SK-N-SH (cell line): Measurements from ENCODE around the gene RABAC1. TPM values are rescaled to one million over a fixed set of nuclear protein-coding genes. Genes with fewer than 3 reads are reported as not detected.

Source experiments
- CTCF ChIA-PET: fragments of 300-600, 350-600 bp; formaldehyde crosslinking; extraction: SDS; loops from one replicate; lab custom pipeline; 2021; lab: Yijun Ruan, JAX
- POLR2A ChIA-PET: fragments of 350-600 bp; sonication (Branson Sonifier 250); formaldehyde crosslinking; extraction: SDS; loops from one replicate; lab custom pipeline; 2020; ENCODE audit warnings: antibody characterized with exemption, inconsistent platforms; lab: Yijun Ruan, JAX
- DNase-seq: peaks from one replicate; pipeline ENCODE4 v3.0.0; 2012
- H2AFZ ChIP-seq: fragments of 200-600 bp; sonication (generic); 2 replicates; pipeline ENCODE4 v1.8.1; 2016; ENCODE audit warnings: antibody characterized with exemption, mild to moderate bottlenecking, low read depth
- H3F3A ChIP-seq: fragments of 200-600 bp; sonication (generic); replicated peaks from 2 replicates; pipeline ENCODE3; 2016; ENCODE audit warnings: antibody characterized with exemption, mild to moderate bottlenecking; ENCODE audit not compliant: insufficient read depth
- H3K27ac ChIP-seq, 2 experiments: fragments of 200-500 bp in 1 of 2; fragments of 200-600 bp in 1 of 2; sonication (Bioruptor generic) in 1 of 2; sonication (generic), shearing (Covaris generic) in 1 of 2; 2 replicates each; pipeline versions ENCODE4 v1.5.1 to v1.6.1; 2014 to 2016; ENCODE audit warnings: low read depth in 2 of 2, inconsistent platforms in 1 of 2, low read length in 1 of 2, mild to moderate bottlenecking in 1 of 2, mixed read lengths in 1 of 2
- H3K27me3 ChIP-seq: fragments of 200-600 bp; sonication (generic), shearing (Covaris generic); 2 replicates; pipeline ENCODE4 v1.6.1; 2016; ENCODE audit warnings: mixed run types; ENCODE audit not compliant: insufficient read depth
- H3K36me3 ChIP-seq, 2 experiments: fragments of 200-500 bp in 1 of 2; fragments of 200-600 bp in 1 of 2; sonication (Bioruptor generic) in 1 of 2; sonication (generic) in 1 of 2; replicated peaks in 1 of 2; 2 replicates each; pipeline versions ENCODE3 to v1.5.1; 2014 to 2016; ENCODE audit warnings: low read length in 1 of 2, mild to moderate bottlenecking in 1 of 2; ENCODE audit not compliant: insufficient read depth in 2 of 2, control insufficient read depth in 1 of 2
- H3K4me1 ChIP-seq, 2 experiments: fragments of 200-500 bp in 1 of 2; fragments of 200-600 bp in 1 of 2; sonication (Bioruptor generic) in 1 of 2; sonication (generic), shearing (Covaris generic) in 1 of 2; 2 replicates each; pipeline versions ENCODE4 v1.5.1 to v1.6.1; 2014 to 2016; ENCODE audit warnings: low read depth in 1 of 2, low read length in 1 of 2, mixed run types in 1 of 2; ENCODE audit not compliant: insufficient read depth in 2 of 2, control insufficient read depth in 1 of 2
- H3K4me2 ChIP-seq: fragments of 200-600 bp; sonication (generic), shearing (Covaris generic); 2 replicates; pipeline ENCODE4 v1.6.1; 2017; ENCODE audit warnings: mixed run types
- H3K4me3 ChIP-seq, 2 experiments: fragments of 200-500 bp in 1 of 2; fragments of 200-600 bp in 1 of 2; sonication (Bioruptor generic) in 1 of 2; sonication (generic), shearing (Covaris generic) in 1 of 2; 2 replicates each; pipeline versions ENCODE4 v1.5.1 to v1.8.1; 2014 to 2016; ENCODE audit warnings: low read depth in 2 of 2, inconsistent platforms in 1 of 2, low read length in 1 of 2, mild to moderate bottlenecking in 1 of 2, mixed read lengths in 1 of 2, moderate library complexity in 1 of 2
- H3K79me2 ChIP-seq: fragments of 200-600 bp; sonication (generic); 2 replicates; pipeline ENCODE4 v1.8.1; 2017; ENCODE audit warnings: mild to moderate bottlenecking; ENCODE audit not compliant: insufficient read depth
- H3K9ac ChIP-seq: fragments of 200-600 bp; sonication (generic); 2 replicates; pipeline ENCODE4 v1.6.1; 2017; ENCODE audit warnings: mixed run types
- H3K9me2 ChIP-seq: fragments of 200-600 bp; sonication (generic); 2 replicates; pipeline ENCODE4 v1.6.1; 2017; ENCODE audit warnings: mixed run types
- H3K9me3 ChIP-seq: fragments of 200-600 bp; sonication (generic); 2 replicates; pipeline ENCODE4 v1.6.1; 2017; ENCODE audit warnings: mixed run types, mild to moderate bottlenecking, moderate library complexity
- H4K20me1 ChIP-seq: fragments of 200-600 bp; sonication (generic); 2 replicates; pipeline ENCODE4 v1.6.1; 2017; ENCODE audit warnings: mild to moderate bottlenecking, mixed run types; ENCODE audit not compliant: insufficient read depth
- CHD2 ChIP-seq: fragments of 150-350 bp; IDR thresholded peaks from 2 replicates; pipeline ENCODE4 v1.6.1; 2018; ENCODE audit warnings: low read length; ENCODE audit not compliant: partially characterized antibody
- ELF1 ChIP-seq: IDR thresholded peaks from 2 replicates; pipeline ENCODE4 v1.4.0; 2012
- EZH2phosphoT487 ChIP-seq: fragments of 200-600 bp; sonication (generic); IDR thresholded peaks from 2 replicates; pipeline ENCODE4 v1.6.1; 2017; ENCODE audit warnings: low read depth, mixed run types, mild to moderate bottlenecking, antibody characterized with exemption, moderate library complexity, borderline replicate concordance
- FOSL2 ChIP-seq: IDR thresholded peaks from 2 replicates; pipeline ENCODE4 v1.4.0; 2012; ENCODE audit warnings: low read depth, mild to moderate bottlenecking, moderate library complexity, borderline replicate concordance
- FOXJ3 ChIP-seq: sonication (generic); formaldehyde crosslinking; IDR thresholded peaks from 2 replicates; pipeline ENCODE4 v1.5.1; 2020; ENCODE audit warnings: mild to moderate bottlenecking, missing genetic modification reagents
- FOXM1 ChIP-seq: IDR thresholded peaks from 2 replicates; pipeline ENCODE4 v1.4.0; 2012; ENCODE audit warnings: low read depth, mild to moderate bottlenecking
- GABPA ChIP-seq: IDR thresholded peaks from 2 replicates; pipeline ENCODE4 v1.4.0; 2012; ENCODE audit warnings: low read depth, mild to moderate bottlenecking
- MEF2A ChIP-seq: IDR thresholded peaks from 2 replicates; pipeline ENCODE4 v1.4.0; 2012; ENCODE audit warnings: low read depth, borderline replicate concordance
- MXI1 ChIP-seq: IDR thresholded peaks from 2 replicates; pipeline ENCODE4 v1.6.1; 2012; ENCODE audit warnings: mild to moderate bottlenecking, low read depth, low read length, improper control_type of control experiment
- NFIC ChIP-seq: IDR thresholded peaks from 2 replicates; pipeline ENCODE4 v1.4.0; 2012; ENCODE audit warnings: borderline replicate concordance
- POLR2AphosphoS5 ChIP-seq: IDR thresholded peaks from 2 replicates; pipeline ENCODE4 v1.6.1; 2012; ENCODE audit warnings: low read depth, low read length
- RCOR1 ChIP-seq: fragments of 150-350 bp; IDR thresholded peaks from 2 replicates; pipeline ENCODE4 v1.6.1; 2017; ENCODE audit warnings: antibody characterized with exemption, low read length
- RXRA ChIP-seq: IDR thresholded peaks from 2 replicates; pipeline ENCODE4 v1.4.0; 2012; ENCODE audit warnings: low read depth, mild to moderate bottlenecking, borderline replicate concordance
- SMC3 ChIP-seq: IDR thresholded peaks from 2 replicates; pipeline ENCODE4 v1.6.1; 2012; ENCODE audit warnings: low read depth, low read length, improper control_type of control experiment
- YY1 ChIP-seq: IDR thresholded peaks from 2 replicates; pipeline ENCODE4 v1.4.0; 2012; ENCODE audit warnings: low read depth, mild to moderate bottlenecking
- WGBS: methylation state at CpG from one replicate; pipeline ENCODE4 v1.1.6; 2017; ENCODE audit warnings: low lambda C conversion rate; 5-methylcytosine and 5-hydroxymethylcytosine counted together
- polyA plus RNA-seq, 3 experiments: library from polyadenylated mRNA; depleted of rRNA; stranded (reverse); fragments of >200 nt; gene quantifications; 2 replicates each; pipeline ENCODE4 v1.2.3, GENCODE V29; 2012
- TF ChIP-seq, protein P1 (sequence below): IDR thresholded peaks from 2 replicates; pipeline ENCODE4 v1.4.0; 2012; ENCODE audit warnings: low read depth, borderline replicate concordance
- TF ChIP-seq, protein P2 (sequence below): IDR thresholded peaks from 2 replicates; pipeline ENCODE4 v1.6.1; 2012; ENCODE audit warnings: mild to moderate bottlenecking, low read depth, low read length, moderate library complexity
- TF ChIP-seq, protein P3 (sequence below): IDR thresholded peaks from 2 replicates; pipeline ENCODE4; 2012
- TF ChIP-seq, protein P4 (sequence below): IDR thresholded peaks from 2 replicates; pipeline ENCODE4 v1.4.0; 2012; ENCODE audit warnings: low read depth

RABAC1 gene
- polyA plus RNA-seq, 1 of the 3 experiments (the other 2 are of a cell fraction): 287 TPM

DNA sequence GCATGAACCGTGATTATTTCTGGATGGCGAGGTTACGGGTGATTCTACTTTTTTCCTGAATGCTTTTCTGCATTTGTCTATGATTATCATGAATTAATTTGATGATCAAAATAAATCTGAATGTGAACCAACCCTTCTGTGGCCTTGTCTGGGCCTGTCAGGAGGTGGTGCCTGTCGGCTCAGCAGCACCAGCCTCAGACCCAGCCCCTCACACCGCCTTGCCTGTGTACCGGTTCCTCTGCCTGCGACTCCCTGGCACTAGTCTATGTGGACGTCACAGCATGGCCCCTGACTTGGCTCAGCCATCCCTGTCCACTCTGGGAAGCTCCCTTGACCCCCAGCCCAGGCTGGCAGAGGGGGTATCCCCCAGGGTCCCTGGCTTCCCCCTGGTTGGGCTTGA lies 15.5 kb upstream of the RABAC1 start:
- no peak for DNase-seq
- H3K4me1 ChIP-seq: no peaks in the 10 kb centered on the region
- WGBS: 81% methylated on average over 8 of the region's 8 CpGs
- ChIA-PET CTCF (interaction anchor here (1.2 to 1.4 kb wide), 2 partner anchors 16 to 60 kb away, joined by 3 read pairs; partner anchors contain the start of gene RABAC1), POLR2A (interaction anchor here (0.5 kb wide), 1 partner anchor 11 kb away, joined by 3 read pairs; no protein-coding TSS in a partner anchor)
- H3K4me2 ChIP-seq: no peak overlapping the region
- H2AFZ ChIP-seq: no peak overlapping the region
- no peak overlapping the region for H3K27ac ChIP-seq
- H3K9ac ChIP-seq: no peak overlapping the region
- no peaks in the 10 kb centered on the region for H3K79me2 ChIP-seq
- H3K36me3 ChIP-seq: no peaks in the 10 kb centered on the region
- no peaks in the 10 kb centered on the region for H3K27me3 ChIP-seq
- TF ChIP-seq, protein P1, sequence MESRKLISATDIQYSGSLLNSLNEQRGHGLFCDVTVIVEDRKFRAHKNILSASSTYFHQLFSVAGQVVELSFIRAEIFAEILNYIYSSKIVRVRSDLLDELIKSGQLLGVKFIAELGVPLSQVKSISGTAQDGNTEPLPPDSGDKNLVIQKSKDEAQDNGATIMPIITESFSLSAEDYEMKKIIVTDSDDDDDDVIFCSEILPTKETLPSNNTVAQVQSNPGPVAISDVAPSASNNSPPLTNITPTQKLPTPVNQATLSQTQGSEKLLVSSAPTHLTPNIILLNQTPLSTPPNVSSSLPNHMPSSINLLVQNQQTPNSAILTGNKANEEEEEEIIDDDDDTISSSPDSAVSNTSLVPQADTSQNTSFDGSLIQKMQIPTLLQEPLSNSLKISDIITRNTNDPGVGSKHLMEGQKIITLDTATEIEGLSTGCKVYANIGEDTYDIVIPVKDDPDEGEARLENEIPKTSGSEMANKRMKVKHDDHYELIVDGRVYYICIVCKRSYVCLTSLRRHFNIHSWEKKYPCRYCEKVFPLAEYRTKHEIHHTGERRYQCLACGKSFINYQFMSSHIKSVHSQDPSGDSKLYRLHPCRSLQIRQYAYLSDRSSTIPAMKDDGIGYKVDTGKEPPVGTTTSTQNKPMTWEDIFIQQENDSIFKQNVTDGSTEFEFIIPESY: no peak
- TF ChIP-seq YY1 (no peak), RCOR1 (no peak), POLR2AphosphoS5 (no peak), EZH2phosphoT487 (no peak), ELF1 (no peak), FOXM1 (no peak), RXRA (no peak), SMC3 (no peak), FOXJ3 (CRISPR knock-in tag) (no peak), NFIC (no peak), CHD2 (no peak), FOSL2 (no peak), GABPA (no peak), MEF2A (no peak), MXI1 (no peak)
- TF ChIP-seq, protein P2, sequence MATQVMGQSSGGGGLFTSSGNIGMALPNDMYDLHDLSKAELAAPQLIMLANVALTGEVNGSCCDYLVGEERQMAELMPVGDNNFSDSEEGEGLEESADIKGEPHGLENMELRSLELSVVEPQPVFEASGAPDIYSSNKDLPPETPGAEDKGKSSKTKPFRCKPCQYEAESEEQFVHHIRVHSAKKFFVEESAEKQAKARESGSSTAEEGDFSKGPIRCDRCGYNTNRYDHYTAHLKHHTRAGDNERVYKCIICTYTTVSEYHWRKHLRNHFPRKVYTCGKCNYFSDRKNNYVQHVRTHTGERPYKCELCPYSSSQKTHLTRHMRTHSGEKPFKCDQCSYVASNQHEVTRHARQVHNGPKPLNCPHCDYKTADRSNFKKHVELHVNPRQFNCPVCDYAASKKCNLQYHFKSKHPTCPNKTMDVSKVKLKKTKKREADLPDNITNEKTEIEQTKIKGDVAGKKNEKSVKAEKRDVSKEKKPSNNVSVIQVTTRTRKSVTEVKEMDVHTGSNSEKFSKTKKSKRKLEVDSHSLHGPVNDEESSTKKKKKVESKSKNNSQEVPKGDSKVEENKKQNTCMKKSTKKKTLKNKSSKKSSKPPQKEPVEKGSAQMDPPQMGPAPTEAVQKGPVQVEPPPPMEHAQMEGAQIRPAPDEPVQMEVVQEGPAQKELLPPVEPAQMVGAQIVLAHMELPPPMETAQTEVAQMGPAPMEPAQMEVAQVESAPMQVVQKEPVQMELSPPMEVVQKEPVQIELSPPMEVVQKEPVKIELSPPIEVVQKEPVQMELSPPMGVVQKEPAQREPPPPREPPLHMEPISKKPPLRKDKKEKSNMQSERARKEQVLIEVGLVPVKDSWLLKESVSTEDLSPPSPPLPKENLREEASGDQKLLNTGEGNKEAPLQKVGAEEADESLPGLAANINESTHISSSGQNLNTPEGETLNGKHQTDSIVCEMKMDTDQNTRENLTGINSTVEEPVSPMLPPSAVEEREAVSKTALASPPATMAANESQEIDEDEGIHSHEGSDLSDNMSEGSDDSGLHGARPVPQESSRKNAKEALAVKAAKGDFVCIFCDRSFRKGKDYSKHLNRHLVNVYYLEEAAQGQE: no peak
- TF ChIP-seq, protein P3, sequence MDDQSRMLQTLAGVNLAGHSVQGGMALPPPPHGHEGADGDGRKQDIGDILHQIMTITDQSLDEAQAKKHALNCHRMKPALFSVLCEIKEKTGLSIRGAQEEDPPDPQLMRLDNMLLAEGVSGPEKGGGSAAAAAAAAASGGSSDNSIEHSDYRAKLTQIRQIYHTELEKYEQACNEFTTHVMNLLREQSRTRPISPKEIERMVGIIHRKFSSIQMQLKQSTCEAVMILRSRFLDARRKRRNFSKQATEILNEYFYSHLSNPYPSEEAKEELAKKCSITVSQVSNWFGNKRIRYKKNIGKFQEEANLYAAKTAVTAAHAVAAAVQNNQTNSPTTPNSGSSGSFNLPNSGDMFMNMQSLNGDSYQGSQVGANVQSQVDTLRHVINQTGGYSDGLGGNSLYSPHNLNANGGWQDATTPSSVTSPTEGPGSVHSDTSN: no peak
- TF ChIP-seq, protein P4, sequence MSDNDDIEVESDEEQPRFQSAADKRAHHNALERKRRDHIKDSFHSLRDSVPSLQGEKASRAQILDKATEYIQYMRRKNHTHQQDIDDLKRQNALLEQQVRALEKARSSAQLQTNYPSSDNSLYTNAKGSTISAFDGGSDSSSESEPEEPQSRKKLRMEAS: no peak
- TF ChIP-seq, all 33 proteins: peak for 0
- Histone ChIP-seq H3K9me3 (no peaks in the 10 kb centered on the region), H3K4me3 (no peak overlapping the region), H3K9me2 (no peaks in the 10 kb centered on the region), H4K20me1 (no peaks in the 10 kb centered on the region), H3F3A (no peaks in the 10 kb centered on the region)
